PC-3 (cell line): ENCODE data around the gene UBA5. TPM values are rescaled to one million over a fixed set of nuclear protein-coding genes. Genes with fewer than 3 reads are reported as not detected.
A peak's percentile ranks its signal among the peaks of the same experiment; 100 is the strongest.

Source experiments
- ATAC-seq: fragments of 200-7000 bp; cut with Tn5 transposase; 2 replicates; pipeline ENCODE4 v1.9.1; 2020; ENCODE audit warnings: mild to moderate bottlenecking, moderate library complexity
- BruUV-seq: library from RNA; stranded (reverse); fragments of 400-500 nt; replicated peaks from 2 replicates; lab custom pipeline; 2021; lab: Mats Ljungman, UMichigan
- CTCF ChIA-PET: fragments of 300-600 bp; sonication (Branson Sonifier 250); formaldehyde crosslinking; loops from one replicate; lab custom pipeline; 2022; ENCODE audit warnings: antibody characterized with exemption; lab: Charles Lee
- POLR2A ChIA-PET: fragments of 300-600 bp; sonication (Branson Sonifier 250); formaldehyde crosslinking; loops from one replicate; lab custom pipeline; 2022; ENCODE audit warnings: antibody characterized with exemption; ENCODE audit not compliant: unreplicated experiment; lab: Charles Lee
- DNase-seq: peaks from one replicate; pipeline ENCODE4 v3.0.0-alpha.2; 2015
- H2AFZ ChIP-seq: fragments of 300-600 bp; sonication (generic); 2 replicates; pipeline ENCODE4 v1.6.0; 2016; ENCODE audit warnings: antibody characterized with exemption, low read length
- H3F3A ChIP-seq: fragments of 300-600 bp; sonication (generic); one replicate; pipeline ENCODE4 v1.6.0; 2017; ENCODE audit warnings: antibody characterized with exemption, low read length, control low read depth, mild to moderate bottlenecking; ENCODE audit not compliant: unreplicated experiment
- H3K27ac ChIP-seq: fragments of 300-600 bp; sonication (generic); 2 replicates; pipeline ENCODE4 v1.5.1; 2016; ENCODE audit warnings: mild to moderate bottlenecking, low read length
- H3K27me3 ChIP-seq: fragments of 300-600 bp; sonication (generic); 2 replicates; pipeline ENCODE4 v1.6.1; 2016; ENCODE audit warnings: low read length, mixed read lengths
- H3K36me3 ChIP-seq: fragments of 300-600 bp; sonication (generic); 2 replicates; pipeline ENCODE4 v1.6.1; 2016; ENCODE audit warnings: low read depth, mixed run types, low read length, mixed read lengths
- H3K4me1 ChIP-seq: fragments of 300-600 bp; sonication (generic); 2 replicates; pipeline ENCODE4 v1.5.1; 2016; ENCODE audit warnings: low read length; ENCODE audit not compliant: insufficient read depth
- H3K4me2 ChIP-seq: fragments of 300-600 bp; sonication (generic); 2 replicates; pipeline ENCODE4 v1.6.0; 2016; ENCODE audit warnings: low read length
- H3K4me3 ChIP-seq: fragments of 300-600 bp; sonication (generic); 2 replicates; pipeline ENCODE4 v1.5.1; 2016; ENCODE audit warnings: mild to moderate bottlenecking, low read length, mixed read lengths
- H3K79me2 ChIP-seq: fragments of 300-600 bp; sonication (generic); 2 replicates; pipeline ENCODE4 v1.6.1; 2017; ENCODE audit warnings: low read length, mixed read lengths
- H3K9ac ChIP-seq: fragments of 300-600 bp; sonication (generic); 2 replicates; pipeline ENCODE4 v1.6.0; 2016; ENCODE audit warnings: mild to moderate bottlenecking, low read length
- H3K9me2 ChIP-seq: fragments of 300-600 bp; sonication (generic); replicated peaks from 2 replicates; pipeline ENCODE4 v1.6.1; 2016; ENCODE audit warnings: mixed run types, low read length, mixed read lengths
- H3K9me3 ChIP-seq: fragments of 300-600 bp; sonication (generic); 2 replicates; pipeline ENCODE4 v1.6.1; 2016; ENCODE audit warnings: low read length, mixed read lengths
- H4K20me1 ChIP-seq: fragments of 300-600 bp; sonication (generic); 2 replicates; pipeline ENCODE4 v1.6.1; 2016; ENCODE audit warnings: low read length, mixed read lengths
- EZH2 ChIP-seq: fragments of 300-600 bp; sonication (generic); IDR thresholded peaks from one replicate; pipeline ENCODE4 v1.6.1; 2017; ENCODE audit warnings: antibody characterized with exemption, mild to moderate bottlenecking, low read length; ENCODE audit not compliant: unreplicated experiment
- EZH2phosphoT487 ChIP-seq: fragments of 300-600 bp; sonication (generic); IDR thresholded peaks from 2 replicates; pipeline ENCODE4 v1.6.1; 2018; ENCODE audit warnings: mild to moderate bottlenecking, antibody characterized with exemption, low read length, borderline replicate concordance
- intact Hi-C: fragments of 100-400 bp; cut with micrococcal nuclease; formaldehyde crosslinking; loops from 2 replicates; pipeline ENCODE4 v1.9.0; 2023
- total RNA-seq: library from RNA; depleted of rRNA; stranded (reverse); fragments of >200 nt; gene quantifications from 2 replicates; pipeline ENCODE4 v1.2.3, GENCODE V29; 2014
- TF ChIP-seq, protein P1 (sequence below): fragments of 300-600 bp; sonication (generic); conservative IDR thresholded peaks from 2 replicates; pipeline ENCODE4 v1.5.1; 2017; ENCODE audit warnings: antibody characterized with exemption, low read depth, mild to moderate bottlenecking, low read length

The UBA5 gene
- total RNA-seq, 1 experiment from 2014 or later: 78.7 TPM

DNA sequence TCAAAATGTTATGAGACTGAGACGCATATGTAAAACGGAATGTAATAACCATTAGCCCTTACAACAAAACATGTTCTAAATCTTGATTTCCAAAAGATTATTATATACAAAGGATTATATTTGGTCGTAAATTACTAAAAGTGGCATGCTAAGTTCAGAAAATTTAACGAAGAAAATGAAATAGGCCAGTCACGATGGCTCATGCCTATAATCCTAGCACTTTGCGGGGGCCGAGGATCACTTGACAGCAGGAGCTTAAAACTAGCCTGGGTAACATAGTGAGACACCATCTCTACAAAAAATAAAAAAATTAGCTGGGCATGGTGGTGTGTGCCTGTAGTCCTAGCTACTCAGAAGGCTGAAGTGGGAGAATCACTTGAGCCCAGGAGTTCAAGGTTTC, 29.5 kb upstream of the UBA5 start:
- no peaks in the 10 kb centered on the region for H3F3A ChIP-seq
- H3K79me2 ChIP-seq: no peaks in the 10 kb centered on the region
- no peak overlapping the region for H2AFZ ChIP-seq
- H3K27ac ChIP-seq: peak overlapping the region; percentile 56
- peaks cover 12% of the 10 kb centered on the region for H3K4me1 ChIP-seq
- H3K9me2 ChIP-seq: no peaks in the 10 kb centered on the region
- H3K4me2 ChIP-seq: no peak overlapping the region
- DNase-seq: no peak
- ATAC-seq: no peak
- 0 out of 2 replicates have a peak overlapping the region, but pooled peaks have one; percentile 9 for H3K9ac ChIP-seq
- ChIA-PET POLR2A (no interaction called here), CTCF (interaction anchor here (0.6 kb wide), 1 partner anchor 388 kb away, joined by 3 read pairs; no protein-coding TSS in a partner anchor)
- no peak overlapping the region for H3K4me3 ChIP-seq
- TF ChIP-seq EZH2 (no peak), EZH2phosphoT487 (no peak)
- TF ChIP-seq, protein P1, sequence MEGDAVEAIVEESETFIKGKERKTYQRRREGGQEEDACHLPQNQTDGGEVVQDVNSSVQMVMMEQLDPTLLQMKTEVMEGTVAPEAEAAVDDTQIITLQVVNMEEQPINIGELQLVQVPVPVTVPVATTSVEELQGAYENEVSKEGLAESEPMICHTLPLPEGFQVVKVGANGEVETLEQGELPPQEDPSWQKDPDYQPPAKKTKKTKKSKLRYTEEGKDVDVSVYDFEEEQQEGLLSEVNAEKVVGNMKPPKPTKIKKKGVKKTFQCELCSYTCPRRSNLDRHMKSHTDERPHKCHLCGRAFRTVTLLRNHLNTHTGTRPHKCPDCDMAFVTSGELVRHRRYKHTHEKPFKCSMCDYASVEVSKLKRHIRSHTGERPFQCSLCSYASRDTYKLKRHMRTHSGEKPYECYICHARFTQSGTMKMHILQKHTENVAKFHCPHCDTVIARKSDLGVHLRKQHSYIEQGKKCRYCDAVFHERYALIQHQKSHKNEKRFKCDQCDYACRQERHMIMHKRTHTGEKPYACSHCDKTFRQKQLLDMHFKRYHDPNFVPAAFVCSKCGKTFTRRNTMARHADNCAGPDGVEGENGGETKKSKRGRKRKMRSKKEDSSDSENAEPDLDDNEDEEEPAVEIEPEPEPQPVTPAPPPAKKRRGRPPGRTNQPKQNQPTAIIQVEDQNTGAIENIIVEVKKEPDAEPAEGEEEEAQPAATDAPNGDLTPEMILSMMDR: no peak
- H3K27me3 ChIP-seq: no peaks in the 10 kb centered on the region
- intact Hi-C loops: no loop called here
- no TSS peak for BruUV-seq
- H4K20me1 ChIP-seq: no peaks in the 10 kb centered on the region
- no peaks in the 10 kb centered on the region for H3K9me3 ChIP-seq
- no peaks in the 10 kb centered on the region for H3K36me3 ChIP-seq

DNA sequence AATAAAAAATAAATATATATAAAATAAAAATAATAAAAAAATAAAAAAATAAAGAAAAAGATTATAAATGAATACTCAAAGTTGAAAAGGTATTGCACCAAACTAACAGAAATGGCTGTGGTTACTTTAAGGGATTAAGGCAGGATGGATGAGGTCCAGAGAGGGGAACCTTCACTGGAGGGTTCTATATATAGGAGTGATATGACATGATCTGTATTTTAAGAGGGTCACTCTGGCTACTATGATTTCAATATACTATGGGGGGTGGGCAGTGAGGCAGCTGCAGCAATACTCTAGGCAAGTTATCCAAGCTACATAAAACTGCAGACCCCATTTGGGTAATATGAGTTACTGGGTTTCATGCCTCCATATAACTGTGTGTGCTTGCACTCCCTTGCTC, 25.1 kb upstream of the UBA5 start:
- POLR2A ChIA-PET: no interaction called here
- H3K9ac ChIP-seq: no peak overlapping the region
- H4K20me1 ChIP-seq: no peaks in the 10 kb centered on the region
- H3K27ac ChIP-seq: no peak overlapping the region
- no peak overlapping the region for H2AFZ ChIP-seq
- no peaks in the 10 kb centered on the region for H3K79me2 ChIP-seq
- H3K4me3 ChIP-seq: no peak overlapping the region
- no peak for TF ChIP-seq EZH2
- no peak for TF ChIP-seq EZH2phosphoT487
- TF ChIP-seq, protein P1: no peak
- no peak for ATAC-seq
- intact Hi-C loops: no loop called here
- H3K27me3 ChIP-seq: no peaks in the 10 kb centered on the region
- BruUV-seq: no TSS peak
- no peaks in the 10 kb centered on the region for H3K9me3 ChIP-seq
- CTCF ChIA-PET: no interaction called here
- H3F3A ChIP-seq: no peaks in the 10 kb centered on the region
- H3K36me3 ChIP-seq: no peaks in the 10 kb centered on the region
- no peak for DNase-seq
- H3K4me1 ChIP-seq: peaks cover 19% of the 10 kb centered on the region
- no peak overlapping the region for H3K4me2 ChIP-seq
- H3K9me2 ChIP-seq: no peaks in the 10 kb centered on the region

DNA sequence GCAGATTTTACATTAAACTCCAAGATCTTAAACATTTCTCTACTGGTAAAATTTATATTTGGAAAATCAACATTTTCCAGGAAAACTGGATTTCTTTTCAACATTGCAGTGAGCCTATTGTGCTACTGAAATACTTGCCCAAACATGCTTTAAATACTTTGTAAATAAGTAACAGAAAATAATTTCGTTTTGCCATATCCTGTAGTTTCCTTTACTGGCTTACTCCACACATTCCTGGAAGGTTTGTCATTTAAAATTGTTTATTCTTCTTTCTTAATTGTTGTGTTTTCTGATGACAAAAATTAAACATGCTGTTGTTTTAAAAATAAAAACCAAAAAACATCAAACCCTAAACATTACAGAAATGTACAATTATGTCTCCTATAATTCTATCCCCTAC, 22.5 kb upstream of the UBA5 start:
- no TSS peak for BruUV-seq
- Histone ChIP-seq H3K36me3 (no peaks in the 10 kb centered on the region), H3K9ac (no peak overlapping the region), H3K4me1 (peaks cover 13% of the 10 kb centered on the region), H3K27me3 (no peaks in the 10 kb centered on the region), H3K4me2 (peak overlapping the region; percentile 10; the same call in 1 of the 2 replicates), H2AFZ (no peak overlapping the region), H3K9me3 (no peaks in the 10 kb centered on the region), H3F3A (no peaks in the 10 kb centered on the region), H3K79me2 (no peaks in the 10 kb centered on the region), H3K27ac (no peak overlapping the region; the same call in 1 of the 2 replicates), H3K4me3 (no peak overlapping the region), H3K9me2 (no peaks in the 10 kb centered on the region), H4K20me1 (no peaks in the 10 kb centered on the region)
- DNase-seq (peak; percentile 51), ATAC-seq (peak; percentile 78)
- intact Hi-C loops: loop anchor here (2.0 kb wide), 1 partner anchor 95 kb away; no protein-coding TSS in a partner anchor
- POLR2A ChIA-PET: no interaction called here
- CTCF ChIA-PET: no interaction called here
- TF ChIP-seq EZH2phosphoT487 (no peak), EZH2 (no peak)
- TF ChIP-seq, protein P1: no peak
